HG02642 (cell line): ENCODE data around the gene EFL1.
"Not testable (repeated sequence)": the region's sequence is repeated elsewhere in the genome, so short reads cannot be mapped to it uniquely, and the experiment has no call there.

Experiments used
- ATAC-seq: cut with Tn5 transposase; IDR thresholded peaks from one replicate; pipeline ENCODE4 v1.9.1; 2021; ENCODE audit warnings: mild to moderate bottlenecking; ENCODE audit not compliant: unreplicated experiment, poor library complexity

The EFL1 gene

DNA sequence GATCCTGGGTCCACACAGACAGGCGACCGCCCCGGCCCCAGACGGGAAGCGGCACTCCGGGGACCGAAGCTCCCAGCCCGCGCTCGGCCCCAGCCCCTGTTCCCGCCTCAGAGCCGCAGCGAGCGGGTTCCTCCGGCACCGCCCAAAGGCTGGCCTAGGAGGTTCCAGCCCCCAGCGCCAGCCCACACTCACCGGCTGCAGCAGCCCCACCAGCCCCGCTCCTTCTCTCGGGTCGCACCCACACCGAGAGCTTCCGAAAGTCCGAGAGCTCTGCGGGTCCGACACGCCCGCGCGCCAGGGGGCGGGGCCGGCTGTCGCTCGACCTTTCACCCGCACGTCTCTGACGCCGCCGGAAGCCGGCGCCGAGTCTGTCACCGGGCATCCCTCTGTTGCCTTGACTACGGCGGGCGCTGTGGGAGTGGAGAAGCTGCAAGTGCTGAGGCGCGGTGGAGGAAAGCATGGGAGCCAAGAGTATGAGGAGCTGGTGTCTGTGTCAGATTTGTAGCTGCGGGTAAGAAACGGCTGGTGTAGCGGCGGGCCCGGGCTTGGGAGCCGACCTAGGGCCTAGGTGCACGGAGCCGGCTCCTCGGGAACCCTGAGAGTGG lies at the start of gene EFL1, which contains the start of gene SAXO2:
Gene EFL1, minus strand, starts transcription at position 313 of the 605 bp plus-strand sequence. CDS start 956 bp downstream, outside the sequence.
Gene SAXO2, plus strand, starts transcription at position 397 of the 605 bp plus-strand sequence. Its CDS starts 62 bp downstream, at position 459.
- peak; percentile 97 for ATAC-seq

DNA sequence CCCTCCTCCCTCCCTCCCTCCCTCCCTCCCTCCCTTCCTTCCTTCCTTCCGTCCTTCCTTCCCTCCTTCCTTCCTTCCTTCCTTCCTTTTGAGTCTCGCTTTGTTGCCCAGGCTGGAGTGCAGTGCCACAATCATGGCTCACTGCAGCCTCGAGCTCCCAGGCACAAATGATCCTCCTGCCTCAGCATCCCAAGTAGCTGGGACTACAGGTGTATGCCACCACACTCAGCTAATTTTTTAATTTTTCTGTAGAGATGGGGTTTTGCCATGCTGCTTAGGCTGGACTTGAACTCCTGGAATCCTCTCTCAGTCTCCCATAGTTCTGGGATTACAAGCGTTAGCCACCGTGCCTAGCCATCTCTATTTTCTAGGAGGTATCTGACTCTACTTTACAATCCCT lies 48.8 kb upstream of the EFL1 start:
- not testable (repeated sequence) for ATAC-seq

DNA sequence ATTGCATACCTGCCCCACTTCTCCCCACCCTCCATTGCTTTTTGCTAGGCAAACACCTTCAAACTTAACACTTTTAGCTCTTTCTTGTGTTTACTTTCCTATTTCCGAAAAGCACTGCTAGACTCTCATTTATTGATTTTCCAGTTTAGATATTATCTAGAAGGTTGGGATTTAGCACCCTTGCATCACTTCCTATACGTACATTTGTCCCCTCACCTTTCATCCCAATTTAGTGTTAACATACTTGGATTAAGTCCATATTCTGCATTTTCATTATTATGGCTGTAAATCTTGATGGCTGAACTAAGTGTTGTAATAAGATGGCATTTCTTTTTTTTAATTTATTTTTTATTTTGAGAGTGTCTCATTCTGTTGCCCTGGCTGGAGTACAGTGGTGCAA lies 47.3 kb upstream of the EFL1 start:
- no peak for ATAC-seq

DNA sequence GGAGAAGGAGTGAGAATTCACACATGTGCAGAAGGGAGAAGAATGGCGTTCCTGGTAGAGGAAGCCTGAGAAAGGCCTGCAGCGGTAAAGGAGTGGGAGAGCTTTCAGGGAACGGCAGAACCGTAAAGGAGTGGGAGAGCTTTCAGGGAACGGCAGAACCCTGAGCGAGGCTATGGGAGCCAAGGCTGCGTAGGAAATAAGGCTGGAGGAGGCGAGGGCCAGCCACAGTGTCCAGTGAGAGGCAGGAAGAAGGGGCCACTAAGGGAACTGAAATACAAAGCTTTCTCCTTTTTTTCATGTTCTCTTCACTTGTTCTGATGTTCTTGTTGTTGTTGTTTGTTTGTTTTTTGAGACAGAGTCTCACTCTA lies 45.2 kb upstream of the EFL1 start:
- ATAC-seq, result no peak

DNA sequence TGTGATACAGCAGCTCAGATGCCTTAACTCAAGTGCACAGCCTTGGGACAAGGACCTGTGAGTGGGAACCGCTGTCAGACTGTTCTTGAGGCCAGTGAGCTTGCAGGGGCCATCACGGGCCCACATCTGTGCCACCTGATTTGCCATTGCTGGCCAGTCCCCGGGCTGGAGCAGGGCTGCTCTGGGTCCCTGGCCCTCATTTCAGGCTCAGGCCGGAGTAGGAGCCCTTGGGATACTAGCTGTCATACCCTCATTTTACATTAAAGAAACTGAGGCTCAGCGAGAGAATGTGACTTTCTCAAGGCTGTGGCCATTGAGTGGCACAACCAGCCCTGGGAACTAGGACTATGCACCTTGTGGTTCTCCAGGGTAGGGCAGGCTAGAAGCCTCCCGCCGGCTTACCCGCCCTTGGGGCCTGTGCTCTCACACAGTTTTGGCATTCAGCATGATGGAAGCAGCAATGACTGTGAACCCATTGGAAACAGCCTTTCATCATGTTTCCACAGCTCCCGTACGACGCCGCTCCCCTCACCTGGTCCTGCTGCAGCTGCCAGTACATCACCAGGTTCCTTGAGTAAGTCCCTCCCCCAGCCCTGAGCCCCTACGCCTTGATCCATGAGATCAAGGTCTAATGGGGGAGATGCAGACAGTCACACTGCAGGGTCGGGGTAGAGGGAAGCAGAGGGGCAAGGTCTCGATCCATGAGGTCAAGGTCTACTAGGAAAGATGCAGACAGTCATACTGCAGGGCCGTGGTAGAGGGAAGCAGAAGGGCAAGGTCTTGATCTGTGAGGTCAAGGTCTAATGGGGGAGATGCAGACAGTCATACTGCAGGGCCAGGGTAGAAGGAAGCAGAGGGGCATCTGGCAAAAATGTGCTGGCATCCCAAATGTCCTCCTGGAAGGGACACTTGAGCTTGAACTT lies 44.5 kb upstream of the EFL1 start:
- no peak for ATAC-seq

DNA sequence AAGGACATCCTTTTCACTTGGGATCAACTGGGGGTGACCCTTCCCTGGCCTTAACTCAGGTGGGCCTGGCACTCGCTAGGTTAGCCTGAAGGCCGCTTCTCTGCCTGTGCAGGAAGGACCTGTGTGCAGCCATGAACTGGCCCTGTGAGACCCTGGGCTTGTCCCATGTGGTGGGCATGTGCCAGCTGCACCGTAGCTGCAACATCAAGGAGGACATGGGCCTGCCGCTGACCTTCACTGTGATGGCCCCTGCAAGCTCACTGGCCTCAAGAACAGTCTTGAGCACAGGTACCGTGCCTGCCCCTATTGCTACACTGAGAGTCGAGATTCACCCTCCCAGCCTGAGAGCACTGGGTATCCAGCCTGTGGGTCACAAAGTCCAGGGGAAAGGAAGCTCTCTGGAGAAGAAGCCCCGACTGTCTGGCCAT lies 43.1 kb upstream of the EFL1 start:
- ATAC-seq, result no peak

DNA sequence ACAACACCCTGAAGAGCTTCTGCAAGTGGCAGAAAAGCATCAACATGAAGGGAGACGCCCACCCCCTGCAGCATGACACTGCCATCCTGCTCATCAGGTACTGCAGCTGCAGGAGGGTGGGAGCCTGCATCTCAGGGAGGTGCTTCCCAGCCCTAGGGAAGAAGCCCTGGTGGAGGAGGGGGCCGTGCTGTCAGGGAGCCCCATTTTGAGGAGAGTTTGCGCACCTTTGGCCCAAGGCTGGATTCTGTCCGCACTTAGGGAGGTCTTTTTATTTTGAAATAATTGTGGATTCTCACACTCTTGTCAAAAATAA lies 42.2 kb upstream of the EFL1 start:
- ATAC-seq, result no peak

DNA sequence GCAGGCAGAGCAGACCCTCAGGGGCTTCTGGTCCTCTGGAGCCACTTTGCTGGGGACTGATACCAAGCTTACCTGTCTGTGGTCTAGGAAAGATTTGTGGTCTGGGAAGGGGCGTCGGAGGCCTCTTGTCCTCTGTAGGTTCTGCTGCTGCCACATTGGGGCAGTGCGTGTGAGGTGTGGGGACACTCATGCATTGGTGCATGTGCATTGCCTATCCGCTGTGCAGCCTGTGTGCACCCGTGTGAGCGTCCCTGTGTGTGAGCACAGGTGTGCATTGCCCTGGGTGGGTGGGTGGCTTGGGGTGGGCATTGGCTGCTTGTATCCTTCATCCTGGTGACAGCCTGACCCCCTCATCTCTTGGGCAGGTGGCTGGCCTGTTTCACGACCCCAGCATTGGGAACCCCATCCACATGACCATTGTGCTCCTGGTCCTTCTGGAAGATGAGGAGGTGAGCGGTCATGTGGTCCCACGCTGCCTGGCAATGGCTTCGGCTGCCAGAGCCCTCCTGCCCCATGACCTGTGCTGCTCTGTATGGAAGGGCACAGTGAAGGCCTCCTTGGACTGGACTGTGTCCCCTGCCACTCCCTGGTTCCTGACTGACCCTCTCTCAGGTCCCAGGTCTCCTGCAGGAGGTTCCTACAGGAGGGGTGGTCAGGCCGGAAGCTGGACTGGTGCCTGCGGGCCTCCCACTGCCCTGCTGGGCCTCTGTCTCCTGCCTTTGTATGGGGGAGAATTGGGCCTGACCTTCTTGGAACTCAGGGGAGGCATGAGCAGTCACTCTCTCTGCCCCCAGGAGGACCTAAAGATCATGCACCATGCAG lies 41.6 kb upstream of the EFL1 start:
- no peak for ATAC-seq

DNA sequence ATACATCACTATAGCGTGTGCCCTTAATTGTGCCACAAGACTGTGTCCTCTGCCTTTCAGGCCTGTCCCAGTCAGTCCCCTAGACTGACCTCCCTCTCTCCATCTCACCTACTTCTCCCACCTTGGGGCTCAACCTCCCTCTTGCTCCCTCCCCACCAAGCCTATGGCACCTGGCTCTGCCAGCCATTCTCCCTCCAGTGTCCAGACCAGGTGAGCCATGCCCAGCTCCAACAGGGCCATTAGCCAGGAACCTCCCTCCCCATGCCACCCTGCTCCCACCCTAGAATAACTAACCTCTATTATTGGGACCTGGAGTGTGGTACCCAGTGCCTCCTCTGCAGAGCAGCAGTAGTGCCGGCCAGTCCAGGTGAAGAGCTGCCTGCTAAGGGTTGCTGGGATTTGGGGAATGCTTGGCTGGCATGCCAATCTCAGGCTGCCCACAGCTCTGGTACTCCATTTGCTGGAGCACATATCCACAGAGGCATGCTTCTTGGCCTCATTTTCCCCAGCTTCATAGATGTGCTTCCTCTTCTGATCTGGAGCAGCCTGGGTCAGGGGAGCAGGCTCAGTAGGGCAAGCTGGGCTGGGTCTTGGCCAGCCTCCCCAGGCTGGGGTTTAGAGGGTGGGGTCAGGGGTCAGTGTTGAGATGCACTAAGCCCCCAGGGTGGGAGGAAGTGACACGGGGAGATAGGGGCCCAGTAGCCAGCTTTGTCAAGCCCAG lies 38.9 kb upstream of the EFL1 start:
- no peak for ATAC-seq

DNA sequence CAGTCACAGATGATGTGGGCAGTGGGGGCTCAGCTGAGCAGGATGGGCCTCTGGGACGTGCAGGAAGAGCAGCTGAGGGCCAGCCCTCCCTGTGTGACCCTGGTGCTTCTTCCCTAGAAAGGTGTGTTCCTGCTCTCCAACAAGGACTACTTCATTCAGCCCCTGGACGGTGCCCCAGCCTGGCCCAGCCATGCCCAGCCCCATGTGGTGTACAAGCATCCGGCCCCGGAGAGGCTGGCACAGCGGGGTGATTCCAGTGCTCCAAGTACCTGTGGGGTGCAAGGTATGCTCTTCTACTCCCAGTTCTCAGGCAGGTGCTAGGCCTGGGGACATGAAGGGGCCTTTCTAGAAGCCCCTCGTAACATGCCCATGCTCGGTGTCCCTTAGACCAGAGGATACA lies 38.3 kb upstream of the EFL1 start:
- no peak for ATAC-seq

DNA sequence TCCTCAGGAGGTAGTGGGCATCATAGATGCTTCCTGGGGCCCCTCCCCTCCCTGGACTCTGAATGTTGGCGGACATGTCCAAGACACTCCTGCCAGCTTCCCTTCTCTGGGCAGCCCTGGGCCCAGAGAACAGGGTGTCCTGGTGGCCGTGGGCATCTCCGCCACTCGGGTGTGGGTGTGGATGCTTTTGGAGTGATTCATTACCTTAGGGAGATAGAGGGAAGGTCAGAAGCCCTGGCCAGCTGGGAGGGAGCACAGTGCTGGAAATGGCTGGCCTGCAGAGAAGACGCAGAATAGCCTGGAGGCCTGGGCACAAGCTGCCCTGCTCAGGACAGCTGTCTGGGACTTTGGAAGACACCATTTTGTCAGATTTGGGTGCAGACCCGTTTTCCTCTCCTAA lies 37.8 kb upstream of the EFL1 start:
- ATAC-seq, result not testable (repeated sequence)

DNA sequence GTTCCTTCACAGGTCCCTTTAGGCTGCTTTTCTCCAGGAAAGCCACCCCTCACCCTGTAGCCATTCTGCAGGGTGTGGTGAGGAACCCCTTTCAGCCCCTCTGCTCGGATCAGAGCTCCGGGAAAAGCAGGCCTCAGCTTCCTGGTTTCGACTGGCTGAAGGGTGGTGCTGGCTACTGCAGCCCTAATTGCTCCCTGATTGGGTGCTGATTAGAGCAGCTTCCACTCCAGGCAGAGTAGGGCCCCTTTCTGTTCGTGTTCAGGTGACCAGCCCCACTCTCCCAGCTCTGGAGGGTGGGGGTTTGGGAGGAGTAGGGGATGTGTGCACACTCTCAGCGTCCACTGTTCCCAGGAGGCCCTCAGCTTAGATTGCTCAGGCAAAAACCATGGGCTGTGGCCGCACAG lies 37.0 kb upstream of the EFL1 start:
- not testable (repeated sequence) for ATAC-seq

DNA sequence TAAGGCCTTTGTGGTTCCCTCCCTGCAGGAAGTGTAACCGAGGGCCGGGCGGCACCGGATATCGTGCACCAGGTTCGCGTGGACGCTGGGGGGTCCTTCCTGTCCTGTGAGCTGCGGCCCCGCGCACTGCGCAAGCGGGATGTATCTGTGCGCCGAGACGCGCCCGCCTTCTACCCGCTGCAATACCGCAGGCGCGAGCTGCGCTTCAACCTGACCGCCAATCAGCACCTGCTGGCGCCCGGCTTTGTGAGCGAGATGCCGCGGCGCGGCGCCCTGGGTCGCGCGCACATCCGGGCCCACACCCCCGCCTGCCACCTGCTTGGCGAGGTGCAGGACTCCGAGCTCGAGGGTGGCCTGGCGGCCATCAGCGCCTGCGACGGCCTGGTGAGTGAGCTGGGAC lies 36.0 kb upstream of the EFL1 start:
- ATAC-seq, result no peak

DNA sequence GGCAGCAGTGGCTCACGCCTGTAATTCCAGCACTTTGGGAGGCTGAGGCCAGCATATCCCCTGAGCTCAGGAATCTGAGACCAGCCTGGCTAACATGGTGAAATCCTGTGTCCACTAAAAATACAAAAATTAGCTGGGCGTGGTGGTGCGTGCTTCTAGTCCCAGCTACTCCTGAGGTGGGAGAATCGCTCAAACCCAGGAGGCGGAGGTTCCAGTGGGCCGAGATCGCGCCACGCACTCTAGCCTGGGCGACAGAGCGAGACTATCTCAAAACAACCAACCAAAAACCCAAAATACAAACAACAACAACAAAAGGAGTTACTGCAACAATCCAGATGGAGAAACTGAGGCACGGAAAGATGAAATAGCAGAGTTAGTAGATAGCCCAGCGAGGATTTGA lies 35.5 kb upstream of the EFL1 start:
- no peak for ATAC-seq

DNA sequence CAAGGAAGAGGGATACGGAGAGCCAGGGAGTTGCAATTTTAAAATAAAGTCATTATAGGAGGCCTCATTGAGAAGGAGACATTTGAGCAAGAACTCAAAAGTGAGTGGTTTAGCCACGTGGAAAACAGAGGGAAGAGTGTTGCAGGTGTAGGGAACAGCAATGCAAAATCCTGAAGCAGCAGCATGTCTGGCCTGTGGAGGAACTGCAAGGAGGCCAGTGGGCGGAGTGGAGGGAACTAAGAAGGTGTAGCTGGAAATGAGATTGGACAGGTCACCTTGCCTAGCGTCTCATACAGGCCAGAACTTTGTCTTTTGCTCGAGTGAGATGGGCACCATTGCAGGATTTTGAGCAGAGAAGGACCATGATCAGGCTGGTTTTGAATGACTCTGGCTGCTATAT lies 35.0 kb upstream of the EFL1 start:
- no peak for ATAC-seq

DNA sequence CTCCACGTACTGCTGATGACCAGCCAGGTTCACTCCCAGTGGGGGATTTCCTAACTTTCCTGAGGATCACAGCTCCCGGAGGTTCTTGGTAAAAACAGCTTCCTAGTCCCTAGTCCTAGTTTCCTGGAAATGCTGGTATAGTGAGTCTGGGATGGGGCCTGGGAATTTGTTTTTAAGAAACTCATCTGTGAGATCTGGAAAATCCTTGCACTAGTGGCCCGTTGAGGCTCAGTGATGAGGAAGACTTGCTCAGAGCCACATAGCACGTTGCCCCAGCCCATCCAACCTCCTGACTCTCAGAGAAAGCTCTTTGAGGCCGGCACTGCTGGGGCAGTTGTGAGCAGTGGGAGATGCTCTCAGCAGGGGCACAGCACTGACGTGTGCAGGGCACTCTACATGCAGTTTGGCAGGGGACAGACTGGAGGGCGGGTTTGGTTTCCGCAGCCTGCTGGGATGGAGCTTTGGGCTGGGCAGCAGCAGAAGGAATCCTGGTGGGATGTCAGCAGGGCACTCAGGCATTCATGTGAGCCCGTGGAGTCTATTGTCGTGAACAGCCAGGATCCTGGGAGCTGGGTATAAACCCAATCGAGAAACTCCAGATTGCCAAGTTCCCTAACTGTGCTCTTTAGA lies 31.6 kb upstream of the EFL1 start:
- ATAC-seq, result no peak

DNA sequence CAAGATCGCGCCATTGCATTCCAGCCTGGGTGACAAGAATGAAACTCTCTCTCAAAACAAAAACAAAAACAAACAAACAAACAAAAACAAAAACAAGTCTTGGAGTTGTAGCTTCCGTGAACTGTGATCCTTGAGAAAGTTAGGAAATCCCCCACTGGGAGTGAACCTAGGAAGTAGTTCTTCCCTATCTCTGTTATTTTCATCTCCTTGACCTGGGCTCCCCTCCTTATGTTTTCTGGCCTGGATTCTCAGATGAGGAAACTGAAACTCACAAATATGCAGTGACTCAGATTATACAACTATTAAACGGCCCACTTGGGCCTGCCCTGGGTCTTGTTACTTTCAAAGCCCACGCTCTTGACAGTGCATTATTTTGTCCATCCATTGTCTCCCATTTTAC lies 29.7 kb upstream of the EFL1 start:
- no peak for ATAC-seq

DNA sequence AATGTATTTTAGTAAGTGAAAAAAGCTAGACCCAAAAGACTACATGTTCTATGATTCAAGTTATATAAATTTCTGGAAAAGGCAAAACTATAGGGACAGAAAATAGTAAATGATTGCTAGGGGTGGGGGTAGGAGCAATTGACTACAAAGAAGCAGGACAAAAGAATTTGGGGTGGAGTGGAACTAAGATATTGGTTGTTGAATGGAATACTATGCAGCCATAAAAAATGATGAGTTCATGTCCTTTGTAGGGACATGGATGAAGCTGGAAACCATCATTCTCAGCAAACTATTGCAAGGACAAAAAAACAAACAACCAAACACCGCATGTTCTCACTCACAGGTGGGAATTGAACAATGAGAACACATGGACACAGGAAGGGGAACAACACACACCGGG lies 25.7 kb upstream of the EFL1 start:
- not testable (repeated sequence) for ATAC-seq

DNA sequence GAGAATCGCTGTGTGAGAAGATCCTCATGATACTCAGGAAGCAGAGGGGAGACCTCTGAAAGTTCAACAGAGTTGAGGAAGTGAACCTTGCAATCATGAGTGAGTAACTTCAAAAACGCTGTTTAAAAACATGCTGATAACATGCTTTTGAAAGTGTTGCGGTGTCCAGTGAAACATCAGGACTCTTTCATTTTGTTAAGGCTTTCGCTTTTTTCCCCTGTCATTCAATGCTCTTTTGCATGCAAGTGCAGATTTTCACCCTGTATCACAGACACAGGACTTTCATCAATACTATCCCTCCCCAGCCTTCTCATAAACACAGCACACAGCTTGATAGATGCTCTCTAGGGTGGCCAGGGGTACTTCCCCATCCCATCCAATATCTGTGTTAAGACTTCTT lies 23.9 kb upstream of the EFL1 start:
- ATAC-seq, result peak; percentile 85

DNA sequence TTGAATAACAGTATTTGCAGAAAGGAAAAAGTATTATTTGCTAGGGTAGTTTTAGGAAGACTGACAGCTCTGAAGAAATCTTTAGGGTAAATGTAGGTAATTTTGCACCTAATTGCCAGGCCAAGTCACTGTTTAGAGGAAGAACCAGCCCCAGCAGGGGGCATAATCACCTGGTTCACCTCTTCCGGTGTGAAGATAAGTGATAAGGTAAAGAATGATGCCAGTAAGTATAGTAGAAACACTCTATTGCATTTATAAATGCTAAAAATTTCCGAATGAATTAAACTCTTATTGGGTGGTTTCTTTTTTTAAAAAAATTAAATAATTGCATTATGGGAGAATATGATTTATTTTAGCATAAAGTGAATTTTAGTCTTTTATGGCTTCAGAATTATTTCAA lies 21.8 kb upstream of the EFL1 start:
- not testable (repeated sequence) for ATAC-seq
